ENCODE measurements around the gene ORMDL1. TPM values are rescaled to one million over a fixed set of nuclear protein-coding genes. Genes with fewer than 3 reads are reported as not detected.

Gene ORMDL1
- total RNA-seq, 3 donors from 2014 or later (not counting 1 experiment from before 2014, with no cell fraction given) = 83.1 to 103 (median 101) TPM

DNA sequence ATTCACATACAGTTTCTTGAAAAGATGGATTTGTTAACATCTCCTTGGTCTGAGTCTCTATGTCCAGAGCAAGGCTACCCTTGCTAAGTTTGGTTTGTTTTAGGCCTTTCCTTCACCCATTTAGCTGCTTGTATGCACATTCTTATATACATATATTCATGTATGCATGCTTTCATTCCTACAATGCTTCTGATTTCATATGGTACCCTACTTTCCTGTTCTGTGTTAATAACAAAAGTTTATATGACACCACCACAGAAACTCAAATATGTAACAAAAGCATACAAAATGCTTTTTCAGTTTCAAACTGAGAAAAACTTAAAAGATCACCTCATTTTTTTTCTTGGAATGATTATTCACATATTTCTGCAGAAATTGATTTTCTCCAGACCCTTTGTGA, 60.9 kb downstream of the ORMDL1 start:
- no peak overlapping the region for H3K4me3 ChIP-seq (ENCODE audit: low read length)
- intact Hi-C loops (cut with micrococcal nuclease) = no loop called here
- Mint-ChIP-seq H3K36me3 (no peaks in the 10 kb centered on the region), H3K27me3 (ENCODE audit: low read depth in 2 of 2) (no peaks in the 10 kb centered on the region), H3K4me1 (no peaks in the 10 kb centered on the region), H3K9me3 (no peaks in the 10 kb centered on the region), H3K27ac (no peak overlapping the region), H3K4me3 (no peak overlapping the region)
- no peaks in the 10 kb centered on the region for H3K4me1 ChIP-seq (ENCODE audit: control insufficient read depth, insufficient read depth, low read length)
- TF ChIP-seq, protein P1, sequence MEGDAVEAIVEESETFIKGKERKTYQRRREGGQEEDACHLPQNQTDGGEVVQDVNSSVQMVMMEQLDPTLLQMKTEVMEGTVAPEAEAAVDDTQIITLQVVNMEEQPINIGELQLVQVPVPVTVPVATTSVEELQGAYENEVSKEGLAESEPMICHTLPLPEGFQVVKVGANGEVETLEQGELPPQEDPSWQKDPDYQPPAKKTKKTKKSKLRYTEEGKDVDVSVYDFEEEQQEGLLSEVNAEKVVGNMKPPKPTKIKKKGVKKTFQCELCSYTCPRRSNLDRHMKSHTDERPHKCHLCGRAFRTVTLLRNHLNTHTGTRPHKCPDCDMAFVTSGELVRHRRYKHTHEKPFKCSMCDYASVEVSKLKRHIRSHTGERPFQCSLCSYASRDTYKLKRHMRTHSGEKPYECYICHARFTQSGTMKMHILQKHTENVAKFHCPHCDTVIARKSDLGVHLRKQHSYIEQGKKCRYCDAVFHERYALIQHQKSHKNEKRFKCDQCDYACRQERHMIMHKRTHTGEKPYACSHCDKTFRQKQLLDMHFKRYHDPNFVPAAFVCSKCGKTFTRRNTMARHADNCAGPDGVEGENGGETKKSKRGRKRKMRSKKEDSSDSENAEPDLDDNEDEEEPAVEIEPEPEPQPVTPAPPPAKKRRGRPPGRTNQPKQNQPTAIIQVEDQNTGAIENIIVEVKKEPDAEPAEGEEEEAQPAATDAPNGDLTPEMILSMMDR (IDR thresholded peaks at IDR 0.05) = no peak
- no peak overlapping the region for H3K27ac ChIP-seq (ENCODE audit: low read length)
- H3K9me3 ChIP-seq (ENCODE audit: control insufficient read depth, insufficient read depth, low read length) = no peaks in the 10 kb centered on the region
- no peaks in the 10 kb centered on the region for H3K27me3 ChIP-seq (ENCODE audit: control insufficient read depth, insufficient read depth, low read length)
- ATAC-seq = no peak
- H3K36me3 ChIP-seq (ENCODE audit: control insufficient read depth, insufficient read depth, low read length) = no peaks in the 10 kb centered on the region
- no peak for DNase-seq

Other genes with a start within 250 kb of the ORMDL1 start
- 1 to 10 TPM; 1.8 to 5.2 (median 4.4) TPM for gene SLC40A1, start 203.6 kb downstream of the ORMDL1 start, total RNA-seq
- 10 to 100 TPM; 17.5 to 30.4 (median 30.3) TPM for gene ASNSD1, start 122.9 kb downstream of the ORMDL1 start, total RNA-seq
- 10 to 100 TPM; 12.9 to 18.0 (median 17.4) TPM for gene ANKAR, start 109.7 kb downstream of the ORMDL1 start, total RNA-seq
- gene OSGEPL1, start 21.5 kb downstream of the ORMDL1 start, total RNA-seq = 10 to 100 TPM in 1 of 3 donors, 1 to 10 TPM in 2; 5.6 to 10.2 (median 8.5) TPM
- 10 to 100 TPM; 28.9 to 32.3 (median 29.1) TPM for gene PMS1, start 111 bp upstream of the ORMDL1 start, total RNA-seq

Measured in natural killer cell (primary cell).